Measurements from ENCODE around the gene TMC2.

Gene TMC2

DNA sequence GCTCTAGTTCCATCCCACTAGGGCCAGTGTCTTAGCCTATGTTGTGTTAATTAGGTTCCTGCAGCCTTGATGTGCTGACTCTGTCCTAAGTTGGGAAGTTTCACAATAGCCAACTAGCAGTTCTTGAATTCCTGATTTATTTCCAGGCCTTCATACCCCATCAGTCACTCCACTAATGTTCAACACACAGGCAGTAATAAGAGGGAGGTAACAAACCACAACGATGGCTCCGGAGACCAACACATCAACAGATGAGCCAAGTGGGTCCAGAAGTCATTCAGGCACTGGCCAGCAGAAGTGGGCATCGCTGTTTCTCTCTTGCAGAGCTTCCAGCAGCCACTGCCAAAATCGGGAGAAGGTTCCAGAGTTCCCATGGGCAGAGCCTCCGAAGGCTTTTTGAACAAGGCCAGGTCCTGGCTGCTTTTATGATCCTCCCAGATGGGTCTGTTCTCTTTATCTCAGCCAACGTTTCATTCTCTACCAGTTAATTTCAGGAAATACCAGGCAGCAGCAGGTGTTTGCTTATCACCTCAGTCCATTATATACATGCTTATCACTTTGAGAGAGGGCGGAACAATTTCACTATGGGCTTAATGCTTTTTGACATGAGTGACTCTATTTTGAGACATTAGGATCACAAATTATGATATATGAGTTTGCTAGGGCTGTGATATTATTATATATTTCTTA is 67.6 kb downstream of the TMC2 start:
- CTCF ChIA-PET: no interaction called here
- no peak for DNase-seq (ENCODE audit: extremely low spot score)
- TF ChIP-seq FOXA1 (IDR thresholded peaks at IDR 0.05) (no peak), TARDBP (IDR thresholded peaks at IDR 0.05) (no peak), NFRKB (IDR thresholded peaks at IDR 0.05) (no peak), FOXK2 (IDR thresholded peaks at IDR 0.05) (no peak), ZNF384 (IDR thresholded peaks at IDR 0.05) (no peak), FOXM1 (IDR thresholded peaks at IDR 0.05; ENCODE audit: borderline replicate concordance) (no peak), ARNT (IDR thresholded peaks at IDR 0.05) (no peak), SP1 (IDR thresholded peaks at IDR 0.05) (no peak), L3MBTL2 (conservative IDR thresholded peaks at IDR 0.05) (no peak), BHLHE40 (IDR thresholded peaks at IDR 0.05; ENCODE audit: borderline replicate concordance) (no peak)
- POLR2A ChIA-PET: no interaction called here

DNA sequence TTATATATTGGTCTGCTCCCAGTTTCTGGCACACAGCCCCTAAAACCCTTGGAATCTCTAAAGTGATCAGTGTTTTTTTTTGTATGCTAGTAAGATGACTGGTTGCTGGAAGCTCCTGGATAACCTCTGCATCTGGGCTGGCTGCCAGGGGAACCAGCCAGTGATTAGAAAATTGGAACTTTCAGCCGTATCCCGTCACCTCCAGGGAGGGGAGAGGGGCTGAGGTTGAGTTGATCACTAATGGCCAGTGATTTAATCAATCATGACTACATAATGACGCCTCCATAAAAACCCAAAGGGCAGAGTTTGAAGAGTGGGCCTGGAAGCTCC is 68.1 kb downstream of the TMC2 start:
- no peak for TF ChIP-seq LEF1 (IDR thresholded peaks at IDR 0.05; ENCODE audit: borderline replicate concordance)
- POLR2A ChIA-PET: no interaction called here
- CTCF ChIA-PET: no interaction called here
- DNase-seq (ENCODE audit: extremely low spot score): no peak

DNA sequence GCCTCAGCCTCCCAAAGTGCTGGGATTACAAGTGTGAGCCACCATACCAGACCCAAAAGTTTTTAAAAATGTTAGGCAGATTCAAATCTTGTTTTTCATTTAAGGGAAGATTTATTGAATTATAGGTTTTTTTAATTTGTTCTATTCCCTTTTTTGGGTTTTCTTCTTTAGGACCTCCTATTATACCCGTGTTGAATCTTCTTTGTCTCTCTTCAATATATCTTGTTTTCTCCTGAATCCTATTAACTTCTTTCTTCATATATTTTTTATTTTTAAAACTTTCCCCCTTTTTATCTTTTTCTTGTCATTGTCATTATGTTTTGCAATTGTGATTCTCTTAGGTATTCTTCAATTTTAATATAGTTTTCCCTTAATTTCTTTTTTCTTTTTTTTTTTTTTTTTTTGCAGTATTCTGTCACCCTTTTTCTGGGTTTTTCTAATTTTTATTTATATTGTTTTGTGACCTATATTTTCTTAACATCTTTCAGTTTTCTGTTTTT is 70.2 kb downstream of the TMC2 start:
- DNase-seq (ENCODE audit: extremely low spot score): no peak
- no peak for TF ChIP-seq ARNT (IDR thresholded peaks at IDR 0.05)
- TF ChIP-seq CTBP1 (IDR thresholded peaks at IDR 0.05; ENCODE audit: borderline replicate concordance): no peak
- TF ChIP-seq LEF1 (IDR thresholded peaks at IDR 0.05; ENCODE audit: borderline replicate concordance): no peak
- TF ChIP-seq, protein P1, sequence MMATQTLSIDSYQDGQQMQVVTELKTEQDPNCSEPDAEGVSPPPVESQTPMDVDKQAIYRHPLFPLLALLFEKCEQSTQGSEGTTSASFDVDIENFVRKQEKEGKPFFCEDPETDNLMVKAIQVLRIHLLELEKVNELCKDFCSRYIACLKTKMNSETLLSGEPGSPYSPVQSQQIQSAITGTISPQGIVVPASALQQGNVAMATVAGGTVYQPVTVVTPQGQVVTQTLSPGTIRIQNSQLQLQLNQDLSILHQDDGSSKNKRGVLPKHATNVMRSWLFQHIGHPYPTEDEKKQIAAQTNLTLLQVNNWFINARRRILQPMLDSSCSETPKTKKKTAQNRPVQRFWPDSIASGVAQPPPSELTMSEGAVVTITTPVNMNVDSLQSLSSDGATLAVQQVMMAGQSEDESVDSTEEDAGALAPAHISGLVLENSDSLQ (IDR thresholded peaks at IDR 0.05): no peak
- TF ChIP-seq SUZ12 (IDR thresholded peaks at IDR 0.05): no peak
- no peak for TF ChIP-seq FOXM1 (IDR thresholded peaks at IDR 0.05; ENCODE audit: borderline replicate concordance)
- no peak for TF ChIP-seq HDGF (IDR thresholded peaks at IDR 0.05; ENCODE audit: borderline replicate concordance)
- no peak for TF ChIP-seq SP1 (IDR thresholded peaks at IDR 0.05)
- no peak for TF ChIP-seq BHLHE40 (IDR thresholded peaks at IDR 0.05; ENCODE audit: borderline replicate concordance)
- ChIA-PET POLR2A (no interaction called here), CTCF (no interaction called here)

DNA sequence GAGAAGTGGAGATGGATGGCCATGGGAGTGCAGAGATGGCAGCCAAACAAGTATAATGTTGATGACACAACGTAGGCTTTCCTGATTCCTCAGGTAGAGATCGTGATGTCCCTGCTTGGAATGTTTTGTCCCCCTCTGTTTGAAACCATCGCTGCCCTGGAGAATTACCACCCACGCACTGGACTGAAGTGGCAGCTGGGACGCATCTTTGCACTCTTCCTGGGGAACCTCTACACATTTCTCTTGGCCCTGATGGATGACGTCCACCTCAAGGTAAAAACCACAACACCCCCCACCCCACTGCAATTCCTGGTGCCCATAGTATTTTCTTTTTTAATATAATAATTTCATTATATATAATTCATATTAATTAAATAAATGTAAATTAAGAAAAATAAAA is 74.0 kb downstream of the TMC2 start:
- no peak for DNase-seq (ENCODE audit: extremely low spot score)
- ChIA-PET POLR2A (interaction anchor here (2.1 kb wide), 1 partner anchor 41 kb away, joined by 4 read pairs; no protein-coding TSS in a partner anchor), CTCF (interaction anchor here (0.5 kb wide), 1 partner anchor 30 kb away, joined by 3 read pairs; no protein-coding TSS in a partner anchor)
- TF ChIP-seq ZNF384 (IDR thresholded peaks at IDR 0.05): no peak
- no peak for TF ChIP-seq ELF4 (IDR thresholded peaks at IDR 0.05)
- TF ChIP-seq HDGF (IDR thresholded peaks at IDR 0.05; ENCODE audit: borderline replicate concordance): no peak
- no peak for TF ChIP-seq CTBP1 (IDR thresholded peaks at IDR 0.05; ENCODE audit: borderline replicate concordance)
- TF ChIP-seq LEF1 (IDR thresholded peaks at IDR 0.05; ENCODE audit: borderline replicate concordance): no peak
- no peak for TF ChIP-seq FOXK2 (IDR thresholded peaks at IDR 0.05)
- no peak for TF ChIP-seq BHLHE40 (IDR thresholded peaks at IDR 0.05; ENCODE audit: borderline replicate concordance)
- TF ChIP-seq, protein P1 (IDR thresholded peaks at IDR 0.05): no peak
- no peak for TF ChIP-seq FOXM1 (IDR thresholded peaks at IDR 0.05; ENCODE audit: borderline replicate concordance)
- TF ChIP-seq L3MBTL2 (conservative IDR thresholded peaks at IDR 0.05): no peak
- TF ChIP-seq TARDBP (IDR thresholded peaks at IDR 0.05): no peak
- TF ChIP-seq SP1 (IDR thresholded peaks at IDR 0.05): no peak
- no peak for TF ChIP-seq FOXA1 (IDR thresholded peaks at IDR 0.05)
- no peak for TF ChIP-seq ARNT (IDR thresholded peaks at IDR 0.05)
- TF ChIP-seq NFRKB (IDR thresholded peaks at IDR 0.05): no peak

DNA sequence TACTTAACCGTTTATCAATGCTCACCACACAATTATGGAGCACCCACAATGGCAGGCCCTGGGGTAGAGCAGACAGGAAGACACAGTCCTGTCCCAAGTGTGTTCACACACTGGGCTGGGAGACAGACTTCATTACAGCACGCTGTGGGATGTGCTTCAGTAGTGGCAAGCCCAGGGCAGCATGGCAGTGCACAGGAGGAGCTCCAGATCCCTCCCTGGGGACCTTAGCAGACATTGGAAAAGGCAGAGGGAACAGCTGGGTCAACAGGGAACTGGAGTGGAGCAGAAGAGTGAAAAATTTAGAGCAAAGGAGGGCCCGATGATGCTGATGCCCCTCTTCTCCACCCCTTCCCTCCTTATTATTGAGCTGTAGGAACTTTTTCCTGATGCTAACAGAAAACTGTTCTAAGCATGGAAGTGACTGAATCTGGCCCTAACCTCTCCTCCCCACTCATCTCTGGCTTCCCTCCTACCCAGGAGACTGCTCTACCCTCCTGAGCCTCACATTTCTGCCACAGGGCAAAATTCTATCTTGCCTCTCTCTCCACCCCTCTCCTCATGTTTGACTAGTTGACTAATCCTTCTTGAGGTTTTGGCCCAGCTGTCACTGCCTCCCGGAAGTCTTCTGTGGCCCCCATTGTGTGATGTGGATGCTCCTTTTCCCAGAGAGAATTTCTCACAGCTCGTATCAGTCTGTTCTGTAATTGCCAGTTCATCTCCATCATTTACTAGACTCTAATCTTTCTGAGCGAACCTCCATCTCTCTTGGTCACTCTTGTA is 74.8 kb downstream of the TMC2 start:
- DNase-seq (ENCODE audit: extremely low spot score): no peak
- POLR2A ChIA-PET: no interaction called here
- TF ChIP-seq ZNF384 (IDR thresholded peaks at IDR 0.05) (no peak), ARNT (IDR thresholded peaks at IDR 0.05) (no peak), BHLHE40 (IDR thresholded peaks at IDR 0.05; ENCODE audit: borderline replicate concordance) (no peak), L3MBTL2 (conservative IDR thresholded peaks at IDR 0.05) (no peak), HDGF (IDR thresholded peaks at IDR 0.05; ENCODE audit: borderline replicate concordance) (no peak), NFRKB (IDR thresholded peaks at IDR 0.05) (no peak), LEF1 (IDR thresholded peaks at IDR 0.05; ENCODE audit: borderline replicate concordance) (no peak), CTBP1 (IDR thresholded peaks at IDR 0.05; ENCODE audit: borderline replicate concordance) (no peak), ELF4 (IDR thresholded peaks at IDR 0.05) (no peak), TARDBP (IDR thresholded peaks at IDR 0.05) (no peak), SUZ12 (IDR thresholded peaks at IDR 0.05) (no peak), FOXM1 (IDR thresholded peaks at IDR 0.05; ENCODE audit: borderline replicate concordance) (no peak)
- TF ChIP-seq, protein P1 (IDR thresholded peaks at IDR 0.05): no peak
- CTCF ChIA-PET: no interaction called here

DNA sequence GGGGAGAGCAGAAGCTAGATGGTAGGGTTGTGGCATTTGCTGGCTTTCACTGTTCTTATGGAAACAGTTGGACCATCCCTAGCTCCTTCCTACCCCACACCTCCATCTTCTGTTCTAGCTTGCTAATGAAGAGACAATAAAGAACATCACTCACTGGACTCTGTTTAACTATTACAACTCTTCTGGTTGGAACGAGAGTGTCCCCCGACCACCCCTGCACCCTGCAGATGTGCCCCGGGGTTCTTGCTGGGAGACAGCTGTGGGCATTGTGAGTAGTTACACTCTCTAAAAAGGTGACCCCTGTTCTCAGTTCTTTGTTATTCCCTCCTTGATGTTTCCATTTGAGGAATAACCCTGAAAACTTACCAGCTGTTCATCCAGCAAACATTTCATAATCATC is 75.7 kb downstream of the TMC2 start:
- CTCF ChIA-PET: no interaction called here
- TF ChIP-seq SP1 (IDR thresholded peaks at IDR 0.05) (no peak), CTBP1 (IDR thresholded peaks at IDR 0.05; ENCODE audit: borderline replicate concordance) (no peak), ARNT (IDR thresholded peaks at IDR 0.05) (no peak), FOXK2 (IDR thresholded peaks at IDR 0.05) (no peak), BHLHE40 (IDR thresholded peaks at IDR 0.05; ENCODE audit: borderline replicate concordance) (no peak)
- POLR2A ChIA-PET: no interaction called here
- DNase-seq (ENCODE audit: extremely low spot score): no peak

Measured in HEK293T (cell line).